Stimulated activated effector memory CD8-positive, alpha-beta T cell treated with anti-CD3 and anti-CD28 coated beads, Interleukin-12 subunit alpha, Interleukin-12 subunit beta, amount 100 ng/mL, for 72 hours (primary cell): ENCODE data around the gene RHOT2.
A peak's percentile ranks its signal among the peaks of the same experiment; 100 is the strongest.

Source experiments
- ATAC-seq: fragments of 150-1000 bp; cut with Tn5 transposase; 2 replicates; pipeline ENCODE4 v1.10.0; 2021
- DNase-seq, 2 donors: peaks; one replicate each; pipeline ENCODE4 v3.0.0; 2021 to 2022; ENCODE audit warnings: low spot score in 2 of 2
- H3K27ac Mint-ChIP-seq: one replicate; pipeline ENCODE4 v1.8.0; 2022; ENCODE audit warnings: mild to moderate bottlenecking, mixed read lengths
- H3K36me3 Mint-ChIP-seq: one replicate; pipeline ENCODE4 v1.8.0; 2022; ENCODE audit warnings: mild to moderate bottlenecking, mixed read lengths
- H3K4me1 Mint-ChIP-seq: one replicate; pipeline ENCODE4 v1.8.0; 2022; ENCODE audit warnings: mixed read lengths
- H3K4me3 Mint-ChIP-seq: one replicate; pipeline ENCODE4 v1.8.0; 2022; ENCODE audit warnings: mild to moderate bottlenecking, mixed read lengths
- H3K9me3 Mint-ChIP-seq: one replicate; pipeline ENCODE4 v1.8.0; 2022; ENCODE audit warnings: mixed read lengths

RHOT2 gene

GRCh38 chr16:670485-671352 lies 2.8 kb downstream of the RHOT2 start:
- Mint-ChIP-seq H3K4me3 (no peak overlapping the region), H3K27ac (no peak overlapping the region), H3K4me1 (peaks cover 8% of the 10 kb centered on the region)

GRCh38 chr16:671353-672131 lies 3.6 kb downstream of the RHOT2 start:
- Mint-ChIP-seq H3K4me1 (peaks cover 8% of the 10 kb centered on the region), H3K9me3 (no peaks in the 10 kb centered on the region), H3K27ac (no peak overlapping the region), H3K4me3 (no peak overlapping the region), H3K36me3 (peaks cover 25% of the 10 kb centered on the region)
- no peak for ATAC-seq
- DNase-seq: no peak

More at GRCh38 chr16:670485-671352, 2.8 kb downstream of the RHOT2 start:
- ATAC-seq: no peak
- DNase-seq: no peak
- Mint-ChIP-seq H3K36me3 (peaks cover 25% of the 10 kb centered on the region), H3K9me3 (no peaks in the 10 kb centered on the region)

GRCh38 chr16:672371-672770 lies 4.4 kb downstream of the RHOT2 start:
- no peak for ATAC-seq
- H3K4me1 Mint-ChIP-seq: peaks cover 8% of the 10 kb centered on the region
- no peak for DNase-seq
- H3K4me3 Mint-ChIP-seq: no peak overlapping the region
- peaks cover 25% of the 10 kb centered on the region for H3K36me3 Mint-ChIP-seq
- no peaks in the 10 kb centered on the region for H3K9me3 Mint-ChIP-seq
- no peak overlapping the region for H3K27ac Mint-ChIP-seq

- no peak for DNase-seq
- no peak overlapping the region for H3K4me3 Mint-ChIP-seq
- peaks cover 25% of the 10 kb centered on the region for H3K36me3 Mint-ChIP-seq
- no peak overlapping the region for H3K27ac Mint-ChIP-seq
- ATAC-seq: no peak
- H3K9me3 Mint-ChIP-seq: no peaks in the 10 kb centered on the region
- H3K4me1 Mint-ChIP-seq: peaks cover 8% of the 10 kb centered on the region
Observed at GRCh38 chr16:672851-673250, 4.9 kb downstream of the RHOT2 start.

GRCh38 chr16:673399-673991 lies 5.6 kb downstream of the RHOT2 start:
- H3K9me3 Mint-ChIP-seq: no peaks in the 10 kb centered on the region
- no peak overlapping the region for H3K27ac Mint-ChIP-seq
- peaks cover 25% of the 10 kb centered on the region for H3K36me3 Mint-ChIP-seq
- ATAC-seq (no peak), DNase-seq (no peak)
- no peak overlapping the region for H3K4me3 Mint-ChIP-seq
- peaks cover 8% of the 10 kb centered on the region for H3K4me1 Mint-ChIP-seq

- Mint-ChIP-seq H3K27ac (no peak overlapping the region), H3K4me3 (peak overlapping the region; percentile 38), H3K9me3 (no peaks in the 10 kb centered on the region), H3K4me1 (peaks cover 14% of the 10 kb centered on the region), H3K36me3 (peaks cover 25% of the 10 kb centered on the region)
- DNase-seq: no peak
- no peak for ATAC-seq
Observed at GRCh38 chr16:674214-674881, 6.4 kb downstream of the RHOT2 start.

GRCh38 chr16:674968-675883 lies 7.3 kb downstream of the RHOT2 start, which contains the start of gene RHBDL1:
Gene RHBDL1, plus strand, starts transcription at chr16:675671. Its CDS starts 120 bp downstream, at chr16:675791.
- Mint-ChIP-seq H3K9me3 (no peaks in the 10 kb centered on the region), H3K27ac (no peak within 1 kb of the TSS), H3K4me3 (peak within 1 kb of the TSS; percentile 38), H3K4me1 (peaks cover 18% of the 10 kb centered on the region), H3K36me3 (peaks cover 19% of the 10 kb centered on the region)
- ATAC-seq (no peak), DNase-seq (no peak)

- Mint-ChIP-seq H3K4me3 (no peak overlapping the region), H3K27ac (no peak overlapping the region), H3K9me3 (no peaks in the 10 kb centered on the region), H3K36me3 (peaks cover 14% of the 10 kb centered on the region), H3K4me1 (peaks cover 20% of the 10 kb centered on the region)
- no peak for ATAC-seq
- DNase-seq: no peak
Observed at GRCh38 chr16:675884-676564, 8.1 kb downstream of the RHOT2 start.

- DNase-seq (no peak), ATAC-seq (no peak)
- H3K27ac Mint-ChIP-seq: no peak overlapping the region
- H3K4me1 Mint-ChIP-seq: peaks cover 25% of the 10 kb centered on the region
- H3K4me3 Mint-ChIP-seq: no peak overlapping the region
- H3K36me3 Mint-ChIP-seq: peaks cover 16% of the 10 kb centered on the region
- H3K9me3 Mint-ChIP-seq: no peaks in the 10 kb centered on the region
Observed at GRCh38 chr16:676565-676902, 8.6 kb downstream of the RHOT2 start.

- Mint-ChIP-seq H3K4me3 (no peak overlapping the region), H3K27ac (no peak overlapping the region), H3K9me3 (no peaks in the 10 kb centered on the region), H3K4me1 (peaks cover 29% of the 10 kb centered on the region), H3K36me3 (peaks cover 20% of the 10 kb centered on the region)
- DNase-seq: no peak
- ATAC-seq: no peak
Observed at GRCh38 chr16:676913-677312, 9.0 kb downstream of the RHOT2 start.

GRCh38 chr16:677316-678190 lies 9.6 kb downstream of the RHOT2 start:
- no peak for DNase-seq
- no peak for ATAC-seq
- Mint-ChIP-seq H3K9me3 (no peaks in the 10 kb centered on the region), H3K4me3 (no peak overlapping the region), H3K4me1 (peaks cover 36% of the 10 kb centered on the region), H3K36me3 (peaks cover 26% of the 10 kb centered on the region), H3K27ac (no peak overlapping the region)

- peak overlapping the region; percentile 73 for H3K4me3 Mint-ChIP-seq
- no peak for ATAC-seq
- H3K4me1 Mint-ChIP-seq: peaks cover 43% of the 10 kb centered on the region
- H3K9me3 Mint-ChIP-seq: no peaks in the 10 kb centered on the region
- H3K36me3 Mint-ChIP-seq: peaks cover 27% of the 10 kb centered on the region
- H3K27ac Mint-ChIP-seq: peak overlapping the region; percentile 76
- DNase-seq: no peak
Observed at GRCh38 chr16:678209-678857, 10.4 kb downstream of the RHOT2 start.
